NCI-H1694 treated with DMSO at 0.1 percent for 48 hours (cell line): ENCODE results near the gene TPT1.
"Not testable (repeated sequence)": the region's sequence is repeated elsewhere in the genome, so short reads cannot be mapped to it uniquely, and the experiment has no call there.

Experiments used
- DNase-seq: peaks from one replicate; lab custom pipeline; 2025; lab: John Stamatoyannopoulos, UW

TPT1 gene

DNA sequence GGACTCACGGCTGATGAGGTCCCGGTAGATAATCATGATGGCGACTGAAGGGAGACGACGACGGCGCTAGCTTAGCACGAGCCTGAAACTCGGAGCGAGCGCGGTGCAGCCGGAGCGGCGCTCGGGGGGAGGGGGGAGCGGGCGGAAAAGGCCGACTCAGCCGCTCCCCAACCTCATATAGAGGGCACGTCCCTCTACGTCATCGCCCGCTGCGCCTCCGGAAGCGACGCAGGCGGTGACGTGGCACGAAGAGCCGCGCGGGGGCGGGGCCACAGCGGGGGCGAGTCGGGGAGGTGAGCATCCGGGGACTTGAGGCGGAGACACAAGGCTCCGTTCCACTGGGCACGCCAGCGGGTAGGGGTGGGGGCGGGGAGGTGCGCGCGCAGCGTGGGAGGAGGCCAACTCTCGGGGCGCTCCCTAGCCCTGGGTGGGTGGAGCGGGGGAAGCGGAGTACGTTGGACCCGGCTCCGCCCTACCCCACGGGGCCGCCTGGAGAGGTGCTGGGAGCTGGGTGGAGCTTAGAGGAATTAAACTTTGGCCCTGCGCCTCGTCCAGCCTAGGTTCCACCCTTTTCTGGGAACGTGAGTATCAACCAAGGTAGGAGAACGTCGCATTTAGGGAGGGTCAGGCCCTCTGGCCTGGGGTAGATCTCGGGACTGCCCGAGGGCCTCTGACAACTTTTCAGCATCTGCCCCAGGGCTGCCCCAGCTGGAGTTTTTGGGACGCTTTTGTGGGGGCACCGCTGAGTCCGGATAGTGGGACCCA, at the start of gene TPT1:
Gene TPT1, minus strand, starts transcription at position 150 of the 765 bp plus-strand sequence. Its CDS starts 114 bp downstream, at position 36.
- DNase-seq = peak; percentile 96

GRCh38 chr13:45390348-45390747, 49.4 kb upstream of the TPT1 start:
- DNase-seq = not testable (repeated sequence)

DNA sequence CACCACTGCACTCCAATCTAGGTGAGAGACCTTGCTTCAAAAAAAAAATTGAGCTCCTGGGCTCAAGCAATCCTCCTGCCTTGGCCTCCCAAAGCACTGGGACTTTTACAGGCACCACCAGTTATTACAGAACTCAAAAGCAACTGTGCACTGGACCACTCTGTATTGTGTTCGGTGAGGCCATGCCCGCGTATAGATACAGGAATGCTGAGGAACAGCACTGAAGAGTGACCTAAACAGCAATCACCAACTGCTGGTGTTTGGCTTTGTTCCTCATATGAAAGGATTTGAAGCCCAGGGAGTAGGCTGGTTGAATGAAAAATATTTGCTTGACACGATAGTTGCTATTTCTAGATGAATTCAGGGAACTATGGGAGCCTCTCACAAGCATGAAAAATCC, 47.7 kb upstream of the TPT1 start:
- DNase-seq = no peak

DNA sequence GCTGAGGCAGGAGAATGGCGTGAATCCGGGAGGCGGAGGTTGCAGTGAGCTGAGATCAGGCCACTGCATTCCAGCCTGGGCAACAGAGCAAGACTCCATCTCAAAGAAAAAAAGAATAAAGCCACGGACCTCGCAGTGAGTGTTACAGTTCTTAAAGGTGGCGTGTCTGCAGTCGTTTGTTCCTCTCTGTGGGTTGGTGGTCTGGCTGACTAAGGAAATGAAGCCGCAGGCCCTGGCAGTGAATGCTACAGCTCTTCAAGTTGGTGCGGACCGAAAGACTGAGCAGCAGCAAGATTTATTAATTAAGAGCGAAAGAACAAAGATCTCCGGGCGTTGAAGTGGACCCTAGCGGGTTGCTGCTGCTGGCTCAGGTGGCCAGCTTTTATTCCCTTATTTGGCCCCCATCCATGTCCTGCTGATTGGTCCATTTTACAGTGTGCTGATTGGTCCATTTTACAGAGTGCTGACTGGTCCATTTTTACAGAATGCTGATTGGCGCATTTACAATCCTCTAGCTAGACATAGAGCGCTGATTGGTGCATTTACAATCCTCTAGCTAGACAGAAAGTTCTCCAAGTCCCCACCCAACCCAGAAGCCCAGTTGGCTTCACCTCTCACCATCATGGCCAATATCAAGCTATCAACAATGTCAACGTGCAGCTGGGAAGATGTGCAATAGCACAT, 46.1 kb upstream of the TPT1 start:
- not testable (repeated sequence) for DNase-seq

- DNase-seq = no peak
Measured at GRCh38 chr13:45385907-45386553, 45.0 kb upstream of the TPT1 start.

- no peak for DNase-seq
Measured at GRCh38 chr13:45385320-45385719, 44.3 kb upstream of the TPT1 start.

DNA sequence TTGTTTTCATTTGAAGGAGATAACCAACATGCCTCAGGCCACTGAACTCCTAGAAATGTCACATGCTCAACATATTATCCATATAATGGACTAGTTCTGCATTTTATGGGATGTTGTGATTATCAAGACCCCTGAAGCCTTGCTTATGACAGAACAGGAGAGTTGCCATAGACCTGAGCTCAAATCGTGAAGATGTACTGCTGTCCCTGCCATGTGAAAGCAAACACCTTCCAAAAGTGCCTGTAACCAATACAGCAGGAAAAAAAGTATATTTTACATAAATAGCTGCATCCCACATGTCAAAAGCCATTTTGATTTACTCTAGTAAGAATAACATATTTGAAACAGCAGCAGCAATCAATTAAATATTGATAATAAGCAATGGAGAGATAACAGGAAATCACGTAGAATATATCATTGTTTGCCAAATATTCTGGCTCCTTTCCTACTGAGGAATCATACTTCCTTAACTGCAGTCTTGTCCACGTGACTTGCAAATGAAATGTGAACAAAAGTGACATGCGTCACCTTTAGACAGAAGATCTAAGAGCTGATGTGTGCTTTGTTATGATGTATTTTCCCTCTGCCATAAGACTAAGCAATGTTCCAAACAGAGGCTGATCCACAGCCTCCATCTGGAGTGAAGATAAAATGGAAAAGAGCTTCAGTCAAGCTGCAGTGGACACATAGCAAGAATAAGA, 43.6 kb upstream of the TPT1 start:
- no peak for DNase-seq

GRCh38 chr13:45382739-45383138, 41.8 kb upstream of the TPT1 start:
- not testable (repeated sequence) for DNase-seq

DNA sequence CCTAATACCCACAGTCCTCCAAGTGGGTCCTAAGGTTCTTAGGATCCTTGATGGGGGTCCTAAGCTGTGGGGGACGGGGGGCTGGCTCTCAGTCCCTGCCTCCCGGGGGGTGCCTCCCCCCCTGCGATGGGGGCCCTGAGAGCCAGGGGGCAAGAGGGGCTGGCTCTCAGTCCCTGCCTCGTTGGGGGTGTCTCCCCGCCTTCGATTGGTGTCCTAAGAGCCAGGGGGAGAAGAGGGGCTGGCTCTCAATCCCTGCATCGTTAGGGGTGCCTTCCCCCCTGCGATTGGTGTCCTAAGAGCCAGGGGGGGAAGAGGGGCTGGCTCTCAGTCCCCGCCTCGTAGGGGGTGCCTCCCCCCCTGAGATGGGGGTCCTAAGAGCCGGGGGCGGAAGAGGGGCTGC, 40.2 kb upstream of the TPT1 start:
- DNase-seq = no peak

DNA sequence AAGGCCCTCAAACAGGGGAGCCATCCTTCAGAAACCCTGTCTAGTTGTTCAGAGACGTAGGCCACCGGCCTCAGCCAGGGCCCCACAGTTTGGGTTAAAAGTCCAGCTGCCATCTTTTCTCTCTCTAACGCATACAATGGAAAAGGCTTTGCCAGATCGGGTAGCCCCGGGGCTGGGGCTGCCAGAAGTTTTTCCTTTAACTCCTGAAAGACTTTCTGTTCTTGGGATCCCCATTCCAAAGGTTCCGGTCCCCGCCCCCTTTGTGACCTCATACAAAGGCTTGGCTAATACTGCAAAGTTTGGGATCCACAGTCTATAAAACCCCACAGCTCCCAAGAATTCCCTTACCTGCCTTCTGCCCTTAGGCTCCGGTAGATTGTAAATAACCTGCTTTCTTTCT, 39.7 kb upstream of the TPT1 start:
- DNase-seq = not testable (repeated sequence)

GRCh38 chr13:45379516-45379915, 38.5 kb upstream of the TPT1 start:
- not testable (repeated sequence) for DNase-seq

GRCh38 chr13:45378786-45379185, 37.8 kb upstream of the TPT1 start:
- not testable (repeated sequence) for DNase-seq

- DNase-seq = not testable (repeated sequence)
Measured at GRCh38 chr13:45377314-45377713, 36.3 kb upstream of the TPT1 start.

DNA sequence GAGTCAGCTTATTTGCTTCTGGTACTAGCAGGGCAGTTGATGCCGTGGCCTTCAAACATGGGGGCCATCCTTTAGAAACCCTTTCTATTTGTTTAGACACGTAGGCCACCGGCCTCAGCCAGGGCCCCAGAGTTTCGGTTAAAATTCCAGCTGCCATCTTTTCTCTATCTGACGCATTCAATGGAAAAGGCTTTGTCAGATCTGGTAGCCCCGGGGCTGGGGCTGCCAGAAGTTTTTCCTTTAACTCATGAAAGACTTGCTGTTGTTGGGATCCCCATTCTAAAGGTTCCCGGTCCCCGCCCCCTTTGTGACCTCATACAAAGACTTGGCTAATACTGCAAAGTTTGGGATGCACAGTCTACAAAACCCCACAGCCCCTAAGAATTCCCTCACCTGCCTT, 35.7 kb upstream of the TPT1 start:
- DNase-seq = not testable (repeated sequence)

- DNase-seq = no peak
Measured at GRCh38 chr13:45374917-45375316, 33.9 kb upstream of the TPT1 start.

DNA sequence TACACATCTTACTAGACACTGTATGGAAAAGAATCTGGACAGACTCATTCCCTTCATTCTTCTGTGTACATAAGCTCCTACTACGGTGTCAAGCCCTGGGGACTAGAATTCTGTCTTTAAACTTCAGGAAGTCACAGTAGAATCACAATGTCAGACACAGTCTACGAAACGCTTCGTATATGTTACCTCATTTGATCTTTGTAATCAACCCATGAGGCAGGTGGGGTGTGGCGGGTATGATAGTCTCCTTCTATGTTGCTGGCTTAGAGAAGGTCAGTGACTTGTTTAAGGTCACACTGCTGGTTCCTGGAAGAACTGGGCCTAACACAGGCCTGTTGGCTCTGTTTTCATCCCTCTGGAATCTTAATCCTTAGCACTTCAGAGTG, 32.2 kb upstream of the TPT1 start:
- no peak for DNase-seq

DNA sequence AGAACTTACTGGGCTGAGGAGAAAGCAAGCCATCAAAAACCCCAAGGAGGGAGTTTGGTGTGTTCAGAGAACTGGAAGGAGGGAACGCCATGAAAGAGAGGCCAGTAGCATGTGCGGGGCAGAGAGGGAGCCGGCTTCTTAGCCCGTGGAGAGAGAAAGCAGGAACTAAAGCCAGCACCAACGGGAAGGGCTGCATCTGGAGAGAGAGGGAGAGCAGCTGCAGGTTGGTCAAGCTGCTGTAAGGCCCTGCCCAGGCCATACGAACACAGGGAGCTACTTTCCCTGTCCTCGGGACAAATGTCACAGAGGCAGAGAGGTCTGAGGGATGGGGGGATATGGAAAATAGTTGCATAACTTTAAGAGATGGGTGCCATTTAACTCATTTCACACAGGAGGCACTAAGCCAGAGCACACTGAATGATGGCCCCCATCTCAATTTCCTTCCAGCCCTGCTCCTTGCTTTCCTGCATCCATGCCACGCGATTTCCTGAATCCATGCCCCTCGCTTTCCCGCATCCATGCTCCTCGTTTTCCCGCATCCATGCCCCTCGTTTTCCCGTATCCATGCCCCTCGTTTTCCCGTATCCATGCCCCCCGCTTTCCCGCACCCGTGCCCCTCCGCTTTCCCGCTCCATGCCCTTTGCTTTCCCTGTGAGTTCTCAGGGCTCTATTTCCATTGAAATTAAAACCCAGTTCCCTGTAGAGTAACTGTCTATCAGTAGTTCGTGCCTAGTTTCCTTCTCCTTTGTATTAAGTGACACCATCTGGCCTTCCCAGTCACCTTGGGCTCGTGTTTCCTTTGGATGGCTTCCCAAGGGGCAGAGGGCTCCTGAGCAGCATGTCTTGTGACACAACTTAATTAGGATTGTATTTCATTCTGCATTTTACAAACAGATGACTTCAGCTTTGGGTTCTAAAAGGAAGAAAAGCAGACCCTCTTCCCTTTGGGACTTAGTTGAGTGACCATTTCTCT, 31.5 kb upstream of the TPT1 start:
- no peak for DNase-seq

- no peak for DNase-seq
Measured at GRCh38 chr13:45370922-45371406, 30.0 kb upstream of the TPT1 start.

DNA sequence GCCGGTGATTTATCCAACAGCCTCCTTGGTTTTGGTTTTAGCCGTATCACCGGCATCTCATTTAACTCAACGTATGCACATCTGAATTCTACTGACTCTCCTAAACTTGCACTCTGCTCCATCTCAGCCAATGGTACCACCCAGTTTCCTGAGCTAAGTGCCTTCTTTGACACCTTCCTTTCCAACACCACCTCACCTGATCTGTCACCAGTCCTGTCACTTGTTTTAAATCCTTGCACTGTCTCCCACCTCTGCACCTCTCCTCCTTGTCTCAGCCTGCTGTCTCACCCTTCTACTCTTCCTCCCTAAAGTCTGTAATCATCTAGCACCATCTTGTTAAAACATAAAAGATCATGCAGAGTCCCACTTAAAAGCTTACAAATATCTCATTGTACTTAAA, 28.1 kb upstream of the TPT1 start:
- no peak for DNase-seq

DNA sequence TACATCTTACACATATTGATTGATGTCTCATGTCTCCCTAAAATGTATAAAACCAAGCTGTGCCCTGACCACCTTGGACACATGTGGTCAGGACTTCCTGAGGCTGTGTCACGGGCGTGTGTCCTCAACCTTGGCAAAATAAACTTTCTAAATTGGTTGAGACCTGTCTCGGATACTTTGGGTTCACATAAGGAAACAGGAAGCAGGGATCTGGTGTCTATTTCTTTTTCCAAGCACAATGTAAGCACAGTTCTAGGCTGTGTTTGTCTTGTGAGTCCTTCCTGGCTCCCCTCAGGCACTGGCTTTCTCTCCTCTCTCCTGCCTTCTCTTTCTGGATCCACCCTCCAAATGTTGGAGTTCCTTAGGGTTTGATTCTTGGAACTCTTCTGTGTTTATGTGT, 27.6 kb upstream of the TPT1 start:
- DNase-seq = no peak

DNA sequence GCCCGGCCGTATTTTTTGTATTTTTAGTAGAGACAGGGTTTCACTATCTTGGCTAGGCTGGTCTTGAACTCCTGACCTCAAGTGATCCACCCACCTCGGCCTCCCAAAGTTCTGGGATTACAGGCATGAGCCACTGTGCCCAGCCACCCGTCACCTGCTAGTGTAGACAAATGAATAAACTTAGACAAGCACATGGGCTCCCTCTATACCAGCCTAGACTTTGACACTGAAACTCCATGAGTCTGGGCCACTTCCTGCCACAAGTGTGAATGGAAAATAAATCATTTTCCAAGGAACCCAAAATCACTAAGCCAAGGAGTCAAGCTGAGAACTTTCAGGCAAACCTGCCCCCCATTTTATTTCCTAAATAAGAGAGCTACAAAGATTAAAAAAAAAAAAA, 27.0 kb upstream of the TPT1 start:
- no peak for DNase-seq
